IMR-90 (cell line): ENCODE results near the gene TENT4B.

Experiments used
- BHLHE40 ChIP-seq: fragments of 150-350 bp; IDR thresholded peaks from 2 replicates; pipeline ENCODE4 v1.6.1; 2016; ENCODE audit warnings: mild to moderate bottlenecking, low read depth, low read length
- CEBPB ChIP-seq: IDR thresholded peaks from 2 replicates; pipeline ENCODE4 v1.6.1; 2012; ENCODE audit warnings: low read depth, low read length, improper control_type of control experiment
- CTCF ChIP-seq: conservative IDR thresholded peaks from 2 replicates; pipeline ENCODE4 v1.5.1; 2012; ENCODE audit warnings: mild to moderate bottlenecking, low read depth, low read length, improper control_type of control experiment
- FOS ChIP-seq: fragments of 150-350 bp; IDR thresholded peaks from 2 replicates; pipeline ENCODE4 v1.6.1; 2016; ENCODE audit warnings: low read depth, low read length
- MAZ ChIP-seq: IDR thresholded peaks from 2 replicates; pipeline ENCODE4 v1.6.1; 2012; ENCODE audit warnings: low read depth, mild to moderate bottlenecking, low read length, improper control_type of control experiment, moderate library complexity, borderline replicate concordance
- POLR2A ChIP-seq: IDR thresholded peaks from 2 replicates; pipeline ENCODE4 v1.6.1; 2012; ENCODE audit warnings: mild to moderate bottlenecking, low read depth, low read length
- RFX5 ChIP-seq: IDR thresholded peaks from 2 replicates; pipeline ENCODE4 v1.8.0; 2012; ENCODE audit warnings: low read depth, mild to moderate bottlenecking, low read length, moderate library complexity
- TF ChIP-seq, protein P1 (sequence below): fragments of 150-350 bp; IDR thresholded peaks from 2 replicates; pipeline ENCODE4 v1.6.1; 2017; ENCODE audit warnings: mild to moderate bottlenecking, antibody characterized with exemption, low read length, low read depth

GRCh38 chr16:50246299-50247122 lies 93.4 kb downstream of the TENT4B start:
- no peak for TF ChIP-seq POLR2A
- TF ChIP-seq CTCF, result no peak
- no peak for TF ChIP-seq BHLHE40
- TF ChIP-seq CEBPB, result no peak
- TF ChIP-seq, protein P1, sequence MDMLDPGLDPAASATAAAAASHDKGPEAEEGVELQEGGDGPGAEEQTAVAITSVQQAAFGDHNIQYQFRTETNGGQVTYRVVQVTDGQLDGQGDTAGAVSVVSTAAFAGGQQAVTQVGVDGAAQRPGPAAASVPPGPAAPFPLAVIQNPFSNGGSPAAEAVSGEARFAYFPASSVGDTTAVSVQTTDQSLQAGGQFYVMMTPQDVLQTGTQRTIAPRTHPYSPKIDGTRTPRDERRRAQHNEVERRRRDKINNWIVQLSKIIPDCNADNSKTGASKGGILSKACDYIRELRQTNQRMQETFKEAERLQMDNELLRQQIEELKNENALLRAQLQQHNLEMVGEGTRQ, result no peak
- no peak for TF ChIP-seq MAZ
- TF ChIP-seq RFX5, result no peak
- TF ChIP-seq FOS, result no peak
